ENCODE results near the gene DNAJB14. TPM values are rescaled to one million over a fixed set of nuclear protein-coding genes. Genes with fewer than 3 reads are reported as not detected.

Gene DNAJB14
- total RNA-seq, 1 experiment from 2014 or later, result 39.9 TPM

- TF ChIP-seq JAZF1 (CRISPR knock-in tag; IDR thresholded peaks at IDR 0.05) (no peak), ETV6 (CRISPR knock-in tag; IDR thresholded peaks at IDR 0.05) (no peak), NR2C2 (CRISPR knock-in tag; IDR thresholded peaks at IDR 0.05) (no peak), CREB1 (CRISPR knock-in tag; IDR thresholded peaks at IDR 0.05) (no peak), TEAD4 (CRISPR knock-in tag; IDR thresholded peaks at IDR 0.05) (no peak)
- no peaks in the 10 kb centered on the region for H3K9me3 Mint-ChIP-seq
- H3K27me3 Mint-ChIP-seq (ENCODE audit: low read depth), result no peaks in the 10 kb centered on the region
- CTCF ChIA-PET, result no interaction called here
- no peak overlapping the region for H3K27ac Mint-ChIP-seq
- no peak overlapping the region for H3K4me3 Mint-ChIP-seq
- no peak for ATAC-seq
- POLR2A ChIA-PET, result no interaction called here
- H3K36me3 Mint-ChIP-seq, result peaks cover 4% of the 10 kb centered on the region; the same call in 1 of the 2 replicates
- DNase-seq (ENCODE audit: low spot score), result no peak
- H3K4me1 Mint-ChIP-seq, result no peaks in the 10 kb centered on the region
Measured at GRCh38 chr4:99886146-99886545, 60.3 kb downstream of the DNAJB14 start.

GRCh38 chr4:99885687-99886086, 60.7 kb downstream of the DNAJB14 start:
- Mint-ChIP-seq H3K9me3 (no peaks in the 10 kb centered on the region), H3K27ac (no peak overlapping the region)

GRCh38 chr4:99885063-99885664, 61.3 kb downstream of the DNAJB14 start:
- no peak for ATAC-seq
- Mint-ChIP-seq H3K9me3 (no peaks in the 10 kb centered on the region), H3K27me3 (ENCODE audit: low read depth) (no peaks in the 10 kb centered on the region), H3K36me3 (peaks cover 11% of the 10 kb centered on the region), H3K27ac (no peak overlapping the region), H3K4me3 (no peak overlapping the region), H3K4me1 (no peaks in the 10 kb centered on the region)
- CTCF ChIA-PET, result interaction anchor here (0.6 to 1.4 kb wide), 6 partner anchors 13 to 669 kb away, joined by 3 to 16 read pairs (median 4); no protein-coding TSS in a partner anchor
- DNase-seq (ENCODE audit: low spot score), result no peak
- POLR2A ChIA-PET, result no interaction called here
- TF ChIP-seq CTCF (IDR thresholded peaks at IDR 0.05), result 0 out of 2 replicates have a peak, but pooled peaks have one; percentile 19
- TF ChIP-seq PRRX2 (CRISPR knock-in tag; IDR thresholded peaks at IDR 0.05), result no peak

More at GRCh38 chr4:99885687-99886086, 60.7 kb downstream of the DNAJB14 start:
- Mint-ChIP-seq H3K4me3 (no peak overlapping the region), H3K36me3 (peaks cover 6% of the 10 kb centered on the region; the same call in 1 of the 2 replicates), H3K4me1 (no peaks in the 10 kb centered on the region), H3K27me3 (ENCODE audit: low read depth) (no peaks in the 10 kb centered on the region)
- ChIA-PET CTCF (interaction anchor here (0.6 to 1.4 kb wide), 2 partner anchors 74 to 670 kb away, joined by 3 to 16 read pairs; no protein-coding TSS in a partner anchor), POLR2A (no interaction called here)
- no peak for ATAC-seq
- TF ChIP-seq E2F1 (CRISPR knock-in tag; IDR thresholded peaks at IDR 0.05) (no peak), MAX (CRISPR knock-in tag; IDR thresholded peaks at IDR 0.05) (no peak), ATF1 (CRISPR knock-in tag; IDR thresholded peaks at IDR 0.05) (no peak)
- no peak for DNase-seq (ENCODE audit: low spot score)

- Mint-ChIP-seq H3K36me3 (peaks cover 13% of the 10 kb centered on the region), H3K4me3 (no peak overlapping the region), H3K27ac (no peak overlapping the region), H3K4me1 (no peaks in the 10 kb centered on the region), H3K9me3 (no peaks in the 10 kb centered on the region), H3K27me3 (ENCODE audit: low read depth) (no peaks in the 10 kb centered on the region)
- POLR2A ChIA-PET, result no interaction called here
- CTCF ChIA-PET, result no interaction called here
- TF ChIP-seq NR2C2 (CRISPR knock-in tag; IDR thresholded peaks at IDR 0.05) (no peak), RORB (CRISPR knock-in tag; IDR thresholded peaks at IDR 0.05) (no peak), AFF4 (CRISPR knock-in tag; IDR thresholded peaks at IDR 0.05; ENCODE audit: borderline replicate concordance) (no peak), AR (CRISPR knock-in tag; IDR thresholded peaks at IDR 0.05) (no peak)
- ATAC-seq (no peak), DNase-seq (ENCODE audit: low spot score) (no peak)
Measured at GRCh38 chr4:99879458-99879857, 67.0 kb downstream of the DNAJB14 start.

All from WTC11 (cell line).